Esophagus muscularis mucosa (tissue), 4 donors: ENCODE results near the gene TSC1. TPM values are rescaled to one million over a fixed set of nuclear protein-coding genes. Genes with fewer than 3 reads are reported as not detected.
A peak's percentile ranks its signal among the peaks of the same experiment; 100 is the strongest.

ENCODE experiments used
- DNase-seq: peaks from one replicate; pipeline ENCODE4 v3.0.0-alpha.2; 2017; ENCODE audit errors: extremely low spot score
- H3K27ac ChIP-seq, 4 donors: fragments of 200-600 bp; sonication (generic); replicated peaks in 1 of 4; 1 replicate in 3 of 4; 2 replicates in 1 of 4; pipeline ENCODE4 v1.5.1; 2016 to 2019; ENCODE audit warnings: mild to moderate bottlenecking in 1 of 4
- H3K27me3 ChIP-seq, 4 donors: fragments of 200-600 bp; sonication (generic); one replicate each; pipeline versions ENCODE4 v1.5.1 to v1.6.0; 2016 to 2019
- H3K36me3 ChIP-seq, 4 donors: fragments of 200-600 bp; sonication (generic); one replicate each; pipeline ENCODE4 v1.5.1; 2016 to 2019
- H3K4me1 ChIP-seq, 4 donors: fragments of 200-600 bp; sonication (generic); one replicate each; pipeline ENCODE4 v1.5.1; 2016 to 2019
- H3K4me3 ChIP-seq, 4 donors: fragments of 200-600 bp; sonication (generic); 1 replicate in 2 of 4; 2 replicates in 2 of 4; pipeline ENCODE4 v1.5.1; 2016 to 2019; ENCODE audit warnings: mild to moderate bottlenecking in 4 of 4, moderate library complexity in 1 of 4
- H3K9me3 ChIP-seq, 4 donors: fragments of 200-600 bp; sonication (generic); 1 replicate in 3 of 4; 2 replicates in 1 of 4; pipeline ENCODE4 v1.5.1; 2016 to 2019
- CTCF ChIP-seq, 3 experiments: fragments of 200-600 bp in 2 of 3; fragments of 450-650 bp in 1 of 3; sonication (generic) in 2 of 3; IDR thresholded peaks; one replicate each; pipeline ENCODE4 v1.5.1; 2017 to 2019; ENCODE audit warnings: antibody characterized with exemption in 3 of 3, mild to moderate bottlenecking in 2 of 3, moderate library complexity in 1 of 3
- EP300 ChIP-seq: sonication (generic); formaldehyde crosslinking; IDR thresholded peaks from one replicate; pipeline ENCODE4 v1.6.1; 2017; ENCODE audit warnings: antibody characterized with exemption
- POLR2A ChIP-seq: fragments of 450-650 bp; IDR thresholded peaks from one replicate; pipeline ENCODE4 v1.6.1; 2017; ENCODE audit warnings: antibody characterized with exemption, moderate library complexity, mild to moderate bottlenecking, low read depth
- POLR2AphosphoS5 ChIP-seq, 2 donors: sonication (generic); formaldehyde crosslinking; IDR thresholded peaks; one replicate each; pipeline ENCODE4 v1.6.1; 2017; ENCODE audit warnings: antibody characterized with exemption in 2 of 2
- WGBS: methylation state at CpG from one replicate; pipeline ENCODE4 v1.1.5; 2018; 5-methylcytosine and 5-hydroxymethylcytosine counted together
- intact Hi-C: fragments of 100-400 bp; cut with DNase I; formaldehyde crosslinking; loops from one replicate; pipeline ENCODE4 v1.15.1; 2023
- total RNA-seq, 4 donors: library from RNA; depleted of rRNA; stranded (reverse); fragments of >200 nt; gene quantifications; one replicate each; pipeline versions ENCODE4 v1.1.0 to v1.2.1, GENCODE V29; 2016

The TSC1 gene
- total RNA-seq, 4 donors from 2014 or later: 25.0 to 36.9 (median 30.6) TPM

DNA sequence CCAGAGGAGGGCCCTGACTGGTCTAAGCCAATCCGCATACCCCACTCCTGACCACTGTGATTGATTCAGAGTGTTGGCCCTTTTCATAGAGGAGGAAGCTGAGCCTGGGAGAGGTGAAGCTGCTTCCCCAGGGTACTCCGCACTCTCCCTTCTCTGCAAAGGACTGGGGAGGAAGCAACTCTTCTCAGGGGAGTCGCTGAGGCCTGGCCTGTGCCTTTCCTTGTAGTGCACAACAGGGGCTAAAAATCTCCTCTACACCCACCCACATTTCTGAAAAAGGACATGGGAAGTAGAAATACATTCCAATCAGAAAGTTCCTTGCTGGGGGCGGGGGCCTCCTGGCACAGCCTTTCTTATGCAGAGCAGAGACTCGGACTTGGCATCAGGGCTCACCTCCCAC, 88.5 kb downstream of the TSC1 start:
- DNase-seq: no peak
- intact Hi-C loops: no loop called here
- 80% methylated on average over 3 of the region's 5 CpGs for WGBS
- H3K36me3 ChIP-seq: no peaks in the 10 kb centered on the region
- H3K27me3 ChIP-seq: peaks cover 0 to 5% (median 0%) of the 10 kb centered on the region in 4 donors
- H3K9me3 ChIP-seq: no peaks in the 10 kb centered on the region
- no peak overlapping the region for H3K4me3 ChIP-seq
- no peak for TF ChIP-seq CTCF (IDR thresholded peaks at IDR 0.05)
- TF ChIP-seq POLR2A: no peak
- no peak for TF ChIP-seq EP300
- no peak for TF ChIP-seq POLR2AphosphoS5 (IDR thresholded peaks at IDR 0.05)
- H3K4me1 ChIP-seq: peaks cover 3 to 18% (median 15%) of the 10 kb centered on the region in 4 donors
- H3K27ac ChIP-seq: no peak overlapping the region

- intact Hi-C loops: no loop called here
- TF ChIP-seq POLR2AphosphoS5 (IDR thresholded peaks at IDR 0.05): no peak
- TF ChIP-seq POLR2A: no peak
- TF ChIP-seq CTCF (IDR thresholded peaks at IDR 0.05): no peak
- TF ChIP-seq EP300: no peak
- WGBS: 74% methylated on average over 10 of the region's 10 CpGs
- DNase-seq: no peak
- no peak overlapping the region for H3K4me3 ChIP-seq
- no peaks in the 10 kb centered on the region for H3K36me3 ChIP-seq
- H3K9me3 ChIP-seq: no peaks in the 10 kb centered on the region
- peaks cover 0 to 2% (median 0%) of the 10 kb centered on the region in 4 donors for H3K27me3 ChIP-seq
- H3K27ac ChIP-seq: no peak overlapping the region
- H3K4me1 ChIP-seq: peaks cover 3 to 18% (median 15%) of the 10 kb centered on the region in 4 donors
Observed at GRCh38 chr9:132854832-132855231, 89.6 kb downstream of the TSC1 start.

GRCh38 chr9:132853482-132853881, 90.9 kb downstream of the TSC1 start:
- TF ChIP-seq POLR2A (no peak), CTCF (IDR thresholded peaks at IDR 0.05) (no peak), POLR2AphosphoS5 (IDR thresholded peaks at IDR 0.05) (no peak), EP300 (no peak)
- H3K27ac ChIP-seq: no peak overlapping the region
- intact Hi-C loops: no loop called here

GRCh38 chr9:132849185-132849706, 95.2 kb downstream of the TSC1 start:
- H3K4me3 ChIP-seq: peak overlapping the region in 1 of 4 donors; percentile 18
- peaks cover 0 to 12% (median 10%) of the 10 kb centered on the region in 4 donors for H3K4me1 ChIP-seq
- no peaks in the 10 kb centered on the region for H3K27me3 ChIP-seq
- WGBS: 53% methylated on average over 8 of the region's 12 CpGs
- intact Hi-C loops: no loop called here
- H3K36me3 ChIP-seq: no peaks in the 10 kb centered on the region
- no peak for TF ChIP-seq EP300
- TF ChIP-seq POLR2AphosphoS5 (IDR thresholded peaks at IDR 0.05): peak in 1 of 2 donors; percentile 12
- TF ChIP-seq CTCF (IDR thresholded peaks at IDR 0.05): no peak
- TF ChIP-seq POLR2A: no peak
- no peaks in the 10 kb centered on the region for H3K9me3 ChIP-seq
- DNase-seq: no peak
- H3K27ac ChIP-seq: no peak overlapping the region

More at GRCh38 chr9:132853482-132853881, 90.9 kb downstream of the TSC1 start:
- no peaks in the 10 kb centered on the region for H3K9me3 ChIP-seq
- no peak overlapping the region for H3K4me3 ChIP-seq
- peaks cover 3 to 29% (median 25%) of the 10 kb centered on the region in 4 donors for H3K4me1 ChIP-seq
- no peaks in the 10 kb centered on the region for H3K36me3 ChIP-seq
- 90% methylated on average over 4 of the region's 4 CpGs for WGBS
- no peak for DNase-seq
- no peaks in the 10 kb centered on the region for H3K27me3 ChIP-seq
